Mesendoderm (in vitro differentiated cells): ENCODE measurements around the gene EEF1AKMT4.

Source experiments
- DNase-seq: peaks from one replicate; pipeline ENCODE4 v3.0.0; 2013
- H2AK5ac ChIP-seq: 2 replicates; pipeline ENCODE4 v1.6.1; 2013; ENCODE audit warnings: low read length, inconsistent platforms
- H2BK120ac ChIP-seq: 2 replicates; pipeline ENCODE4 v1.6.1; 2013; ENCODE audit warnings: low read depth, mild to moderate bottlenecking, low read length, moderate library complexity, mixed read lengths
- H2BK15ac ChIP-seq: replicated peaks from 2 replicates; pipeline ENCODE4 v1.6.1; 2013; ENCODE audit warnings: low read depth, mild to moderate bottlenecking, moderate library complexity
- H2BK5ac ChIP-seq: 2 replicates; pipeline ENCODE4 v1.6.1; 2013; ENCODE audit warnings: low read length, inconsistent platforms
- H3K18ac ChIP-seq: 2 replicates; pipeline ENCODE4 v1.6.1; 2013; ENCODE audit warnings: mild to moderate bottlenecking, low read length, mixed read lengths
- H3K23ac ChIP-seq: one replicate; pipeline ENCODE4 v1.6.1; 2013; ENCODE audit warnings: low read length
- H3K27ac ChIP-seq: 2 replicates; pipeline ENCODE4 v1.5.1; 2013; ENCODE audit warnings: low read depth, mild to moderate bottlenecking, inconsistent platforms, low read length, moderate library complexity
- H3K27me3 ChIP-seq: 2 replicates; pipeline ENCODE4 v1.6.1; 2013; ENCODE audit warnings: low read length, control low read depth, mild to moderate bottlenecking, inconsistent platforms; ENCODE audit not compliant: insufficient read depth, poor library complexity
- H3K36me3 ChIP-seq: 2 replicates; pipeline ENCODE4 v1.6.1; 2013; ENCODE audit warnings: low read length, inconsistent platforms; ENCODE audit not compliant: control insufficient read depth, insufficient read depth
- H3K4ac ChIP-seq: one replicate; pipeline ENCODE4 v1.6.1; 2013; ENCODE audit warnings: low read depth, mild to moderate bottlenecking, low read length, moderate library complexity
- H3K4me1 ChIP-seq: 2 replicates; pipeline ENCODE4 v1.6.1; 2013; ENCODE audit warnings: low read depth, low read length, inconsistent platforms; ENCODE audit not compliant: control insufficient read depth
- H3K4me2 ChIP-seq: 2 replicates; pipeline ENCODE4 v1.6.1; 2013; ENCODE audit warnings: low read length
- H3K4me3 ChIP-seq: 2 replicates; pipeline ENCODE4 v1.5.1; 2013; ENCODE audit warnings: mild to moderate bottlenecking, low read length
- H3K56ac ChIP-seq: one replicate; pipeline ENCODE4 v1.6.1; 2013; ENCODE audit warnings: low read length
- H3K79me1 ChIP-seq: 2 replicates; pipeline ENCODE4 v1.6.1; 2013; ENCODE audit warnings: low read length, inconsistent platforms
- H3K79me2 ChIP-seq: 2 replicates; pipeline ENCODE4 v1.6.1; 2013; ENCODE audit warnings: mild to moderate bottlenecking, low read length; ENCODE audit not compliant: control insufficient read depth, insufficient read depth
- H3K9ac ChIP-seq: 2 replicates; pipeline ENCODE4 v1.6.1; 2013; ENCODE audit warnings: low read length, inconsistent platforms
- H4K5ac ChIP-seq: one replicate; pipeline ENCODE4 v1.6.1; 2013; ENCODE audit warnings: low read length
- H4K8ac ChIP-seq: one replicate; pipeline ENCODE4 v1.6.1; 2013; ENCODE audit warnings: low read depth, mild to moderate bottlenecking, control low read depth, low read length, moderate library complexity
- WGBS: extraction: QIAGEN DNeasy Blood & Tissue Kit; methylation state at CpG from one replicate; pipeline ENCODE4 v1.1.7; 2013; ENCODE audit warnings: low lambda C conversion rate, missing lambda C conversion rate; ENCODE audit not compliant: insufficient coverage; ENCODE audit errors: extremely low coverage; 5-methylcytosine and 5-hydroxymethylcytosine counted together

EEF1AKMT4 gene

DNA sequence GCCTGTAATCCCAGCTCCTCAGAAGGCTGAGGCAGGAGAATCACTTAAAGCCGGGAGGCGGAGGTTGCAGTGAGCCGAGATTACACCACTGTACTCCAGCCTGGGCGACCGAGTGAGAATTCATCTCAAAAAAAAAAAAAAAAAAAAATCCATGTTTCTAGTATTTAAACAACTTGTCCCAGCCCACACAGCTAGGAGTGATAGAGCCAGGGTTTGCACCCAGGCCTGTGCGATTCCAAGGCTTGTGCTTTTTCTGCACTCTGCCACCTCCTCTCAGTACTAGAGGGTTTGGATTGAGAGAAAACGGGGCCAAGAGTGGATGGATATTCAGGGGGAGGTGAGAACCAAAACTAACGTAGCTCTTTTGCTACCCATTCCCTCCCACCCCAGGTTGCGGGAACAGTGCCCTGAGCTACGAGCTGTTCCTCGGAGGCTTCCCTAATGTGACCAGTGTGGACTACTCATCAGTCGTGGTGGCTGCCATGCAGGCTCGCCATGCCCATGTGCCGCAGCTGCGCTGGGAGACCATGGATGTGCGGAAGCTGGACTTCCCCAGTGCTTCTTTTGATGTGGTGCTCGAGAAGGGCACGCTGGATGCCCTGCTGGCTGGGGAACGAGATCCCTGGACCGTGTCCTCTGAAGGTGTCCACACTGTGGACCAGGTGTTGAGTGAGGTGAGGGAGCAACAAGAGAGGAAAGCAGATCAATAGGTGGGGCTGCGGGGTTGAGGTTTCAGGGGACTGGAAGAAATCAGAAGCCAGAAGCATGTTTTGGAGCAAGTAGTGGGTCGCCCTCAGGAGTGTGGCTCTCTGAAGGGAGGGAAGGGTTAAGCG, 7.8 kb downstream of the EEF1AKMT4 start:
- Histone ChIP-seq H3K4me1 (no peaks in the 10 kb centered on the region), H4K5ac (no peak overlapping the region), H2BK5ac (no peak overlapping the region), H3K79me2 (no peaks in the 10 kb centered on the region), H3K27ac (no peak overlapping the region), H3K9ac (no peak overlapping the region), H3K4me3 (no peak overlapping the region), H4K8ac (no peak overlapping the region), H2BK15ac (no peak overlapping the region), H3K23ac (no peak overlapping the region), H3K56ac (no peak overlapping the region), H2AK5ac (no peak overlapping the region), H3K79me1 (no peaks in the 10 kb centered on the region), H3K27me3 (peaks cover 17% of the 10 kb centered on the region), H3K4ac (no peak overlapping the region), H3K18ac (no peak overlapping the region), H3K4me2 (no peak overlapping the region), H3K36me3 (no peaks in the 10 kb centered on the region), H2BK120ac (no peak overlapping the region)
- WGBS, result no CpG with 5 or more reads among the region's 23 CpGs
- no peak for DNase-seq

GRCh38 chr3:184258926-184259325, 9.5 kb downstream of the EEF1AKMT4 start:
- Histone ChIP-seq H3K18ac (no peak overlapping the region), H2BK120ac (no peak overlapping the region), H3K79me2 (no peaks in the 10 kb centered on the region), H2BK5ac (no peak overlapping the region), H3K36me3 (no peaks in the 10 kb centered on the region), H3K4me2 (no peak overlapping the region), H2AK5ac (no peak overlapping the region), H3K27me3 (peaks cover 19% of the 10 kb centered on the region), H3K79me1 (no peaks in the 10 kb centered on the region), H3K9ac (no peak overlapping the region), H3K27ac (no peak overlapping the region), H2BK15ac (no peak overlapping the region), H3K4me1 (no peaks in the 10 kb centered on the region), H3K4me3 (no peak overlapping the region), H3K4ac (no peak overlapping the region), H4K8ac (no peak overlapping the region), H3K23ac (no peak overlapping the region), H4K5ac (no peak overlapping the region), H3K56ac (no peak overlapping the region)
- no peak for DNase-seq
- no CpG with 5 or more reads among the region's 5 CpGs for WGBS

GRCh38 chr3:184259396-184259877, 10.0 kb downstream of the EEF1AKMT4 start:
- Histone ChIP-seq H3K79me2 (no peaks in the 10 kb centered on the region), H4K8ac (no peak overlapping the region), H3K4ac (no peak overlapping the region), H3K36me3 (no peaks in the 10 kb centered on the region), H3K9ac (no peak overlapping the region), H2BK120ac (no peak overlapping the region), H2BK15ac (no peak overlapping the region), H3K18ac (no peak overlapping the region), H3K4me3 (no peak overlapping the region), H3K27me3 (peaks cover 19% of the 10 kb centered on the region), H2BK5ac (no peak overlapping the region), H3K4me1 (no peaks in the 10 kb centered on the region), H3K79me1 (no peaks in the 10 kb centered on the region), H4K5ac (no peak overlapping the region), H3K27ac (no peak overlapping the region), H2AK5ac (no peak overlapping the region), H3K23ac (no peak overlapping the region), H3K4me2 (no peak overlapping the region), H3K56ac (no peak overlapping the region)
- no peak for DNase-seq
- no CpG with 5 or more reads among the region's 28 CpGs for WGBS

- Histone ChIP-seq H3K4me1 (no peaks in the 10 kb centered on the region), H2BK120ac (no peak overlapping the region), H4K5ac (no peak overlapping the region), H2BK5ac (no peak overlapping the region), H3K4me2 (peak overlapping the region; percentile 57), H4K8ac (no peak overlapping the region), H3K79me2 (no peaks in the 10 kb centered on the region), H2AK5ac (no peak overlapping the region), H3K4me3 (no peak overlapping the region), H3K27ac (no peak overlapping the region), H3K4ac (no peak overlapping the region), H3K36me3 (no peaks in the 10 kb centered on the region), H2BK15ac (no peak overlapping the region), H3K79me1 (no peaks in the 10 kb centered on the region), H3K27me3 (peaks cover 19% of the 10 kb centered on the region), H3K9ac (peak overlapping the region; percentile 13), H3K18ac (no peak overlapping the region), H3K56ac (no peak overlapping the region), H3K23ac (no peak overlapping the region)
- DNase-seq, result peak; percentile 36
- WGBS, result no CpG with 5 or more reads among the region's 91 CpGs
These were observed 10.6 kb downstream of the EEF1AKMT4 start for GRCh38 chr3:184259878-184260723.

DNA sequence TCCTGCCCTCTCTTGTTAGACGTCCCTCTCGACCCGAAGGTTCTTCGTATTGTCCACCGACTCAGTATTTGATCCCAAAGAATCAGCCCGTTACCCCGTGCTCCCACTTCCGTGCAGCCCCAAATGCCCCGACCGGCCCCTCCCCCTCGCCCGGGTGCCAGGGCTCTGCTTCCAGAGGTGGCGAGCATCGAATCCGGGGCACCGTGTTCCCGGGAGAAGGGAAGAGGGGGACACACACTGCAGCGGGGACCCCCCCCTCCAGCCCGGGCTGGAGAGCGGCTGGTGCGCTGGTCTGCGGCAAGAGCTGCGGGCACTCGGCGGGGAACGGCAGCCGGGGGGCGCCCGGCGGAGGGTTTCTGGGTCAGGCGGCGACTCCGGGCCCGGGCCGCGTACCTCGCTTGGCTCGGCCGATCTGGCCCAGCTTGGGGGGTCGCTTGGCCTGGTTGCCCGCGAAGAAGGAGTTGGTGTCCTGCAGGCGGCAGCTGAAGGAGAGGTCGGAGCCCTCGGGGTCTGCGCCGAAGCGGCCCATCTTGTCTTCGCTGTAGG, 11.3 kb downstream of the EEF1AKMT4 start:
- Histone ChIP-seq H3K4me1 (no peaks in the 10 kb centered on the region), H3K9ac (peak overlapping the region; percentile 54), H2BK5ac (no peak overlapping the region), H3K18ac (no peak overlapping the region), H2BK15ac (no peak overlapping the region), H3K27ac (no peak overlapping the region), H3K4ac (no peak overlapping the region), H2AK5ac (no peak overlapping the region), H3K4me2 (peak overlapping the region; percentile 68), H3K36me3 (no peaks in the 10 kb centered on the region), H3K23ac (no peak overlapping the region), H2BK120ac (no peak overlapping the region), H3K79me1 (no peaks in the 10 kb centered on the region), H3K56ac (peak overlapping the region; percentile 80), H4K8ac (no peak overlapping the region), H3K27me3 (peaks cover 19% of the 10 kb centered on the region), H3K79me2 (no peaks in the 10 kb centered on the region), H4K5ac (no peak overlapping the region), H3K4me3 (peak overlapping the region; percentile 35)
- DNase-seq, result peak; percentile 9
- WGBS, result no CpG with 5 or more reads among the region's 49 CpGs
